Body of pancreas (tissue), 4 donors: Measurements from ENCODE around the gene PTPRA.

ENCODE experiments used
- POLR2A ChIP-seq, 3 donors: fragments of 450-650 bp; IDR thresholded peaks; one replicate each; pipeline ENCODE4 v1.6.1; 2016; ENCODE audit warnings: antibody characterized with exemption in 3 of 3, mild to moderate bottlenecking in 2 of 3
- TF ChIP-seq, protein P1 (sequence below), 7 experiments: fragments of 450-650 bp in 4 of 7; fragments of 200-600 bp in 3 of 7; sonication (generic) in 3 of 7; IDR thresholded peaks; one replicate each; pipeline ENCODE4 v1.5.1; 2016 to 2019; ENCODE audit warnings: antibody characterized with exemption in 7 of 7

DNA sequence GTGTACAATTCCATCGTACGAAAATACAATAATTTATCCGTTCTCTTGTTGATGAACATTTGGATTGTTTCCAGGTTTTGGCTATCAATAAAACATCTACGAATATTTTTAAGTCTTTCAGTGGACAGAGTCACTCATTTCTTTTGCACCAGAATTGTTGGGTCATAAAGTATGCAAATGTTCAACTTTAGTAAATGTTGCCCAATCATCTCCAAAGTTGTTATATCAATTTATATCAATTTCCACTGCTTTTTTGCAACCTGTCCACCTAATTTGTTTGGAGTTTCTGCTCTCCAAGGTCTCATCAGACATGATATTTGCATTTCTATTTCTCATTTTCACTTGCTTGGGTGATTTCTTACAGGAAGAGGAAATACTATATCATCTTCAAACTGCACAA lies 46.6 kb upstream of the PTPRA start:
- TF ChIP-seq, protein P1, sequence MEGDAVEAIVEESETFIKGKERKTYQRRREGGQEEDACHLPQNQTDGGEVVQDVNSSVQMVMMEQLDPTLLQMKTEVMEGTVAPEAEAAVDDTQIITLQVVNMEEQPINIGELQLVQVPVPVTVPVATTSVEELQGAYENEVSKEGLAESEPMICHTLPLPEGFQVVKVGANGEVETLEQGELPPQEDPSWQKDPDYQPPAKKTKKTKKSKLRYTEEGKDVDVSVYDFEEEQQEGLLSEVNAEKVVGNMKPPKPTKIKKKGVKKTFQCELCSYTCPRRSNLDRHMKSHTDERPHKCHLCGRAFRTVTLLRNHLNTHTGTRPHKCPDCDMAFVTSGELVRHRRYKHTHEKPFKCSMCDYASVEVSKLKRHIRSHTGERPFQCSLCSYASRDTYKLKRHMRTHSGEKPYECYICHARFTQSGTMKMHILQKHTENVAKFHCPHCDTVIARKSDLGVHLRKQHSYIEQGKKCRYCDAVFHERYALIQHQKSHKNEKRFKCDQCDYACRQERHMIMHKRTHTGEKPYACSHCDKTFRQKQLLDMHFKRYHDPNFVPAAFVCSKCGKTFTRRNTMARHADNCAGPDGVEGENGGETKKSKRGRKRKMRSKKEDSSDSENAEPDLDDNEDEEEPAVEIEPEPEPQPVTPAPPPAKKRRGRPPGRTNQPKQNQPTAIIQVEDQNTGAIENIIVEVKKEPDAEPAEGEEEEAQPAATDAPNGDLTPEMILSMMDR (IDR thresholded peaks at IDR 0.05) = no peak
- TF ChIP-seq POLR2A (IDR thresholded peaks at IDR 0.05) = no peak
